T-helper 2 cell (primary cell): Measurements from ENCODE around the gene BMP4.
"Not testable (repeated sequence)": the region's sequence is repeated elsewhere in the genome, so short reads cannot be mapped to it uniquely, and the experiment has no call there.

Experiments used
- DNase-seq, 5 experiments: peaks; one replicate each; pipeline versions ENCODE4 v3.0.0 to v3.0.0-alpha.2; 2012 to 2022
- total RNA-seq, 2 donors: gene quantifications; one replicate each; lab custom pipeline; 2026; lab: John Stamatoyannopoulos, UW

The BMP4 gene
- total RNA-seq, result 0.07 to 0.31 reads per million in 2 donors

GRCh38 chr14:53956427-53957201, at the start of gene BMP4:
TSS of gene BMP4 (minus strand) at chr14:53956825. CDS start at chr14:53952222, 4,603 bp downstream.
- peak in 1 of 5 experiments; percentile 39 for DNase-seq

- DNase-seq, result no peak
These were observed 46.4 kb upstream of the BMP4 start for GRCh38 chr14:54003064-54003463.

- DNase-seq, result no peak
These were observed 46.0 kb upstream of the BMP4 start for GRCh38 chr14:54002653-54003052.

GRCh38 chr14:54001189-54001878, 44.7 kb upstream of the BMP4 start:
- no peak for DNase-seq

- DNase-seq, result no peak
These were observed 43.8 kb upstream of the BMP4 start for GRCh38 chr14:54000341-54000811.

GRCh38 chr14:53999061-53999488, 42.5 kb upstream of the BMP4 start:
- DNase-seq, result no peak

- no peak for DNase-seq
These were observed 39.4 kb upstream of the BMP4 start for GRCh38 chr14:53996041-53996440.

- no peak for DNase-seq
These were observed 37.4 kb upstream of the BMP4 start for GRCh38 chr14:53993920-53994607.

- DNase-seq, result no peak
These were observed 34.4 kb upstream of the BMP4 start for GRCh38 chr14:53990978-53991377.

GRCh38 chr14:53986718-53987117, 30.1 kb upstream of the BMP4 start:
- not testable (repeated sequence) for DNase-seq

- not testable (repeated sequence) for DNase-seq
These were observed 28.3 kb upstream of the BMP4 start for GRCh38 chr14:53984958-53985357.

- no peak for DNase-seq
These were observed 26.5 kb upstream of the BMP4 start for GRCh38 chr14:53983112-53983511.

- no peak for DNase-seq
These were observed 25.9 kb upstream of the BMP4 start for GRCh38 chr14:53982546-53982945.

- no peak for DNase-seq
These were observed 23.4 kb upstream of the BMP4 start for GRCh38 chr14:53979747-53980642.

GRCh38 chr14:53979113-53979681, 22.6 kb upstream of the BMP4 start:
- no peak for DNase-seq

- DNase-seq, result no peak
These were observed 21.6 kb upstream of the BMP4 start for GRCh38 chr14:53978194-53978593.

GRCh38 chr14:53975444-53975843, 18.8 kb upstream of the BMP4 start:
- DNase-seq, result no peak

- DNase-seq, result no peak
These were observed 14.9 kb upstream of the BMP4 start for GRCh38 chr14:53971521-53971920.

GRCh38 chr14:53969326-53969725, 12.7 kb upstream of the BMP4 start:
- no peak for DNase-seq

- DNase-seq, result no peak
These were observed 12.1 kb upstream of the BMP4 start for GRCh38 chr14:53968726-53969125.

- DNase-seq, result no peak
These were observed 11.0 kb upstream of the BMP4 start for GRCh38 chr14:53967606-53968005.

GRCh38 chr14:53964249-53964648, 7.6 kb upstream of the BMP4 start:
- DNase-seq, result no peak
